HepG2 (cell line): ENCODE data around the gene ZNF282. TPM values are rescaled to one million over a fixed set of nuclear protein-coding genes. Genes with fewer than 3 reads are reported as not detected.

ENCODE experiments used
- CBX5 ChIP-seq: sonication (generic); formaldehyde crosslinking; IDR thresholded peaks from 2 replicates; pipeline ENCODE4 v1.4.0; 2020; ENCODE audit warnings: missing genetic modification reagents, borderline replicate concordance
- FOXA1 ChIP-seq, 2 experiments: fragments of 450-650 bp in 1 of 2; sonication (generic) in 1 of 2; formaldehyde crosslinking in 1 of 2; IDR thresholded peaks; 2 replicates each; pipeline versions ENCODE4 v1.4.0 to v1.6.1; 2016 to 2020; ENCODE audit warnings: missing genetic modification reagents in 1 of 2
- FOXJ3 ChIP-seq: sonication (generic); formaldehyde crosslinking; IDR thresholded peaks from 2 replicates; pipeline ENCODE4 v1.4.0; 2020; ENCODE audit warnings: missing genetic modification reagents, mild to moderate bottlenecking, borderline replicate concordance
- HMG20A ChIP-seq: IDR thresholded peaks from 2 replicates; pipeline ENCODE4 v1.6.1; 2016; ENCODE audit warnings: borderline replicate concordance
- HOXA3 ChIP-seq: sonication (generic); formaldehyde crosslinking; IDR thresholded peaks from 2 replicates; pipeline ENCODE4 v1.5.0; 2020; ENCODE audit warnings: missing genetic modification reagents
- NFYC ChIP-seq: IDR thresholded peaks from 2 replicates; pipeline ENCODE4 v1.6.1; 2016; ENCODE audit warnings: missing genetic modification reagents, missing compliant biosample characterization
- NPAS2 ChIP-seq: sonication (generic); formaldehyde crosslinking; IDR thresholded peaks from 2 replicates; pipeline ENCODE4 v1.8.0; 2022; ENCODE audit warnings: mild to moderate bottlenecking, missing genetic modification reagents, borderline replicate concordance
- NR2F2 ChIP-seq: IDR thresholded peaks from 2 replicates; pipeline ENCODE4 v1.6.1; 2012; ENCODE audit warnings: low read depth, inconsistent platforms, borderline replicate concordance
- PHF8 ChIP-seq: sonication (generic); formaldehyde crosslinking; IDR thresholded peaks from 2 replicates; pipeline ENCODE4 v1.5.0; 2020; ENCODE audit warnings: missing genetic modification reagents
- PLRG1 ChIP-seq: fragments of 450-650 bp; conservative IDR thresholded peaks from 2 replicates; pipeline ENCODE4 v1.6.1; 2016
- SAP130 ChIP-seq: IDR thresholded peaks from 2 replicates; pipeline ENCODE4 v1.6.1; 2016; ENCODE audit warnings: low read depth
- STAT5B ChIP-seq: sonication (generic); formaldehyde crosslinking; IDR thresholded peaks from 2 replicates; pipeline ENCODE4 v1.4.0; 2020; ENCODE audit warnings: missing genetic modification reagents
- ZBTB38 ChIP-seq: sonication (generic); formaldehyde crosslinking; IDR thresholded peaks from 2 replicates; pipeline ENCODE4 v1.5.1; 2020; ENCODE audit warnings: mild to moderate bottlenecking, missing genetic modification reagents
- ZFP36L1 ChIP-seq: sonication (generic); formaldehyde crosslinking; IDR thresholded peaks from 2 replicates; pipeline ENCODE4 v1.8.0; 2022; ENCODE audit warnings: mild to moderate bottlenecking, missing genetic modification reagents, moderate library complexity
- ZMYM2 ChIP-seq: sonication (generic); formaldehyde crosslinking; IDR thresholded peaks from 2 replicates; pipeline ENCODE4 v1.8.0; 2022; ENCODE audit warnings: mild to moderate bottlenecking, missing genetic modification reagents
- ZNF136 ChIP-seq: sonication (generic); formaldehyde crosslinking; IDR thresholded peaks from 2 replicates; pipeline ENCODE4 v1.8.1; 2022; ENCODE audit warnings: low read depth, mild to moderate bottlenecking, moderate library complexity, missing genetic modification reagents
- ZNF230 ChIP-seq: sonication (generic); formaldehyde crosslinking; IDR thresholded peaks from 2 replicates; pipeline ENCODE4 v1.4.0; 2020; ENCODE audit warnings: mild to moderate bottlenecking, missing genetic modification reagents
- ZNF24 ChIP-seq: fragments of 450-650 bp; IDR thresholded peaks from 2 replicates; pipeline ENCODE4 v1.6.1; 2017; ENCODE audit warnings: antibody characterized with exemption, mild to moderate bottlenecking
- ZNF263 ChIP-seq: sonication (generic); formaldehyde crosslinking; IDR thresholded peaks from 2 replicates; pipeline ENCODE4 v1.4.0; 2020; ENCODE audit warnings: missing genetic modification reagents
- ZNF709 ChIP-seq: sonication (generic); formaldehyde crosslinking; IDR thresholded peaks from 2 replicates; pipeline ENCODE4 v1.5.0; 2020; ENCODE audit warnings: mild to moderate bottlenecking, missing genetic modification reagents
- ZNF782 ChIP-seq: sonication (generic); formaldehyde crosslinking; IDR thresholded peaks from 2 replicates; pipeline ENCODE4 v1.4.0; 2020; ENCODE audit warnings: missing genetic modification reagents, mild to moderate bottlenecking, borderline replicate concordance
- ZNF790 ChIP-seq: sonication (generic); formaldehyde crosslinking; IDR thresholded peaks from 2 replicates; pipeline ENCODE4 v1.8.0; 2022; ENCODE audit warnings: missing genetic modification reagents, mild to moderate bottlenecking, borderline replicate concordance
- ZNF792 ChIP-seq: IDR thresholded peaks from 2 replicates; pipeline ENCODE4 v1.6.1; 2016
- ZNF841 ChIP-seq: sonication (generic); formaldehyde crosslinking; IDR thresholded peaks from 2 replicates; pipeline ENCODE4 v1.8.1; 2023; ENCODE audit warnings: missing genetic modification reagents, borderline replicate concordance
- ZSCAN25 ChIP-seq: sonication (generic); formaldehyde crosslinking; IDR thresholded peaks from 2 replicates; pipeline ENCODE4 v1.8.0; 2022; ENCODE audit warnings: mild to moderate bottlenecking, missing genetic modification reagents
- polyA plus RNA-seq, 8 experiments: library from polyadenylated mRNA; depleted of rRNA in 3 of 8; stranded (reverse) in 7 of 8; unstranded in 1 of 8; fragments of >200 nt; fragmentation: Illumina TruSeq in 4 of 8; extraction: Trizol in 4 of 8; gene quantifications; 2 replicates each; pipeline versions ENCODE4 v1.2.1 to v1.2.3, GENCODE V29; 2011 to 2016; ENCODE audit warnings: low read depth in 4 of 8, missing spikeins in 1 of 8, mixed read lengths in 1 of 8; ENCODE audit not compliant: insufficient read depth in 1 of 8
- total RNA-seq, 5 experiments: library from RNA; depleted of rRNA; stranded (reverse); fragments of >200 nt; fragmentation: Illumina TruSeq; extraction: Trizol; gene quantifications; 2 replicates each; pipeline ENCODE4 v1.2.3, GENCODE V29; 2016; ENCODE audit warnings: low read depth in 1 of 5
- TF ChIP-seq, protein P1 (sequence below): sonication (generic); formaldehyde crosslinking; IDR thresholded peaks from 2 replicates; pipeline ENCODE4 v1.4.0; 2020; ENCODE audit warnings: missing genetic modification reagents
- TF ChIP-seq, protein P2 (sequence below): sonication (generic); formaldehyde crosslinking; IDR thresholded peaks from 2 replicates; pipeline ENCODE4 v1.4.0; 2020; ENCODE audit warnings: missing genetic modification reagents
- TF ChIP-seq, protein P3 (sequence below): IDR thresholded peaks from 2 replicates; pipeline ENCODE4 v1.6.1; 2016; ENCODE audit warnings: low read depth, borderline replicate concordance

Gene ZNF282
- total and polyA plus RNA-seq, 2 of the 13 experiments (the other 11 are each of a cell fraction or from before 2014, with no cell fraction given): 9.1 to 20.9 TPM

DNA sequence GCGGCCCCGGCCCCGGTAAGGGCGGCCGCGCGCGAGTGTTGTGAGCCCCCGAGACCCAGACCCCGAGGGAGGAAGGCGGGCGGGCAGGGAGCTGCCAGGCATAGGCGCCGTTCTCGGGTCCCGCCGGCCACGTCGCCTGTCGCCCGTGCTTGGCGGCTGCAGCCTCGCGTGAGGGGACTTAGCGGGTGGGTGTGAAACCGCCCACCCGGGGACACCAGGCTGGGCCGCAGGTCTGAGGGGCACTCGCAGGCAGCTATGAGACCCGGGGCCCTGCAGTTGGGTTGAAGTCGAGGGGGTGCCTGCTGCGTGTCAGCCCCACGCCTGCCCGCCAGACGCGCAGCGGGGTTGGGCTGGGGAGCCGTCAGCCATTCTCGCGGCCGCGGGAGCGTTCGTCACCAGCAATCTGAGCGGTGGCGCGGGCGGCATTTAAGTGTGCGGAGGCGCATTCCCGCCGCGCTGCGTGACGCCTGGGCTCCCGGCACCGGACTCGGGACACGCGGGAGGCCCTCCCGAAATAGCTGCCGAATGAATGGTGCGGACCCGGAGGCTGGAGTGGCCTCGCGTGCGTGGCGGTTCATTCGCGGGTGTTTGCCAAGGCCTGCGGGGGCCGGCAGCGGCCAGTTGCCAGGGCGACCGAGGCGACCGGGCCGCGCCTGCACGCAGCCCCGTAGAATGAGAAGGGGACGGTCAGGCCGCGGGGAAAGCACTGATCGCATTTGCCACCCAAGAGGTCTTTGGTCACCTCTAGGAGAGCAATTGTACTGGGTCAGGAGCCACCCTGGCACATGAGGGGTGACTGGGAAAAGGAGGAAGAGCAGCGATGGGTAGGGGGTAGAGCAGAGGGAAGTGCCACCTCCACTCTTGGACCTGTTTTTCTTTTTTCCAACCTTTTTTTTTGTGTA, 47.3 kb upstream of the ZNF282 start (continued):
- 0 out of 2 replicates have a peak, but pooled peaks have one; percentile 56 for TF ChIP-seq ZNF230 (CRISPR knock-in tag)
- peak; percentile 23; the same call in 1 of the 2 replicates for TF ChIP-seq HOXA3 (CRISPR knock-in tag)
- peak; percentile 61 for TF ChIP-seq SAP130 (CRISPR knock-in tag)
- no peak for TF ChIP-seq CBX5
- 0 out of 2 replicates have a peak, but pooled peaks have one; percentile 49 for TF ChIP-seq ZMYM2
- TF ChIP-seq ZNF792: no peak
- TF ChIP-seq ZNF136 (CRISPR knock-in tag): no peak
- TF ChIP-seq FOXJ3 (CRISPR knock-in tag): no peak
- TF ChIP-seq ZSCAN25 (CRISPR knock-in tag): no peak
- TF ChIP-seq NR2F2: no peak
- TF ChIP-seq ZNF709 (CRISPR knock-in tag): peak; percentile 69; the same call in 1 of the 2 replicates
- no peak for TF ChIP-seq PLRG1
- TF ChIP-seq FOXA1 (IDR thresholded peaks at IDR 0.05): no peak
- no peak for TF ChIP-seq FOXA1 (CRISPR knock-in tag; IDR thresholded peaks at IDR 0.05)
- TF ChIP-seq, protein P1, sequence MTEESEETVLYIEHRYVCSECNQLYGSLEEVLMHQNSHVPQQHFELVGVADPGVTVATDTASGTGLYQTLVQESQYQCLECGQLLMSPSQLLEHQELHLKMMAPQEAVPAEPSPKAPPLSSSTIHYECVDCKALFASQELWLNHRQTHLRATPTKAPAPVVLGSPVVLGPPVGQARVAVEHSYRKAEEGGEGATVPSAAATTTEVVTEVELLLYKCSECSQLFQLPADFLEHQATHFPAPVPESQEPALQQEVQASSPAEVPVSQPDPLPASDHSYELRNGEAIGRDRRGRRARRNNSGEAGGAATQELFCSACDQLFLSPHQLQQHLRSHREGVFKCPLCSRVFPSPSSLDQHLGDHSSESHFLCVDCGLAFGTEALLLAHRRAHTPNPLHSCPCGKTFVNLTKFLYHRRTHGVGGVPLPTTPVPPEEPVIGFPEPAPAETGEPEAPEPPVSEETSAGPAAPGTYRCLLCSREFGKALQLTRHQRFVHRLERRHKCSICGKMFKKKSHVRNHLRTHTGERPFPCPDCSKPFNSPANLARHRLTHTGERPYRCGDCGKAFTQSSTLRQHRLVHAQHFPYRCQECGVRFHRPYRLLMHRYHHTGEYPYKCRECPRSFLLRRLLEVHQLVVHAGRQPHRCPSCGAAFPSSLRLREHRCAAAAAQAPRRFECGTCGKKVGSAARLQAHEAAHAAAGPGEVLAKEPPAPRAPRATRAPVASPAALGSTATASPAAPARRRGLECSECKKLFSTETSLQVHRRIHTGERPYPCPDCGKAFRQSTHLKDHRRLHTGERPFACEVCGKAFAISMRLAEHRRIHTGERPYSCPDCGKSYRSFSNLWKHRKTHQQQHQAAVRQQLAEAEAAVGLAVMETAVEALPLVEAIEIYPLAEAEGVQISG (CRISPR knock-in tag): no peak
- TF ChIP-seq, protein P2, sequence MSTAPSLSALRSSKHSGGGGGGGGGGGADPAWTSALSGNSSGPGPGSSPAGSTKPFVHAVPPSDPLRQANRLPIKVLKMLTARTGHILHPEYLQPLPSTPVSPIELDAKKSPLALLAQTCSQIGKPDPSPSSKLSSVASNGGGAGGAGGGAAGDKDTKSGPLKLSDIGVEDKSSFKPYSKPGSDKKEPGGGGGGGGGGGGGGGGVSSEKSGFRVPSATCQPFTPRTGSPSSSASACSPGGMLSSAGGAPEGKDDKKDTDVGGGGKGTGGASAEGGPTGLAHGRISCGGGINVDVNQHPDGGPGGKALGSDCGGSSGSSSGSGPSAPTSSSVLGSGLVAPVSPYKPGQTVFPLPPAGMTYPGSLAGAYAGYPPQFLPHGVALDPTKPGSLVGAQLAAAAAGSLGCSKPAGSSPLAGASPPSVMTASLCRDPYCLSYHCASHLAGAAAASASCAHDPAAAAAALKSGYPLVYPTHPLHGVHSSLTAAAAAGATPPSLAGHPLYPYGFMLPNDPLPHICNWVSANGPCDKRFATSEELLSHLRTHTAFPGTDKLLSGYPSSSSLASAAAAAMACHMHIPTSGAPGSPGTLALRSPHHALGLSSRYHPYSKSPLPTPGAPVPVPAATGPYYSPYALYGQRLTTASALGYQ (CRISPR knock-in tag): no peak
- no peak for TF ChIP-seq NPAS2 (CRISPR knock-in tag)
- peak; percentile 90; the same call in 1 of the 2 replicates for TF ChIP-seq ZNF790 (CRISPR knock-in tag)
- no peak for TF ChIP-seq NFYC
- TF ChIP-seq HMG20A (CRISPR knock-in tag): no peak
- no peak for TF ChIP-seq ZNF24
- no peak for TF ChIP-seq ZNF841 (CRISPR knock-in tag)
- TF ChIP-seq, protein P3, sequence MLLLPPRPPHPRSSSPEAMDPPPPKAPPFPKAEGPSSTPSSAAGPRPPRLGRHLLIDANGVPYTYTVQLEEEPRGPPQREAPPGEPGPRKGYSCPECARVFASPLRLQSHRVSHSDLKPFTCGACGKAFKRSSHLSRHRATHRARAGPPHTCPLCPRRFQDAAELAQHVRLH (CRISPR knock-in tag): no peak
- TF ChIP-seq ZNF263: peak; percentile 9; the same call in 1 of the 2 replicates
- TF ChIP-seq ZFP36L1 (CRISPR knock-in tag): no peak
- peak; percentile 76; the same call in 1 of the 2 replicates for TF ChIP-seq PHF8 (CRISPR knock-in tag)
- no peak for TF ChIP-seq ZNF782 (CRISPR knock-in tag)
- no peak for TF ChIP-seq STAT5B (CRISPR knock-in tag)
- TF ChIP-seq ZBTB38 (CRISPR knock-in tag): peak; percentile 71; the same call in 1 of the 2 replicates
